HepG2 (cell line): ENCODE data around the gene TXNDC12. TPM values are rescaled to one million over a fixed set of nuclear protein-coding genes. Genes with fewer than 3 reads are reported as not detected.

Experiments
- FOXK2 ChIP-seq: fragments of 450-650 bp; IDR thresholded peaks from 2 replicates; pipeline ENCODE4 v1.6.1; 2016
- NR2F1 ChIP-seq, 2 experiments: fragments of 450-650 bp in 1 of 2; formaldehyde crosslinking in 1 of 2; IDR thresholded peaks; 2 replicates each; pipeline versions ENCODE4 v1.5.0 to v1.6.1; 2016 to 2020; ENCODE audit warnings: mild to moderate bottlenecking in 1 of 2, missing compliant biosample characterization in 1 of 2, missing genetic modification reagents in 1 of 2, moderate library complexity in 1 of 2
- POLR2AphosphoS2 ChIP-seq: IDR thresholded peaks from 2 replicates; pipeline ENCODE4 v1.6.1; 2011; ENCODE audit warnings: low read depth, low read length, improper control_type of control experiment
- SMARCE1 ChIP-seq: fragments of 450-650 bp; IDR thresholded peaks from 2 replicates; pipeline ENCODE4 v1.6.1; 2017; ENCODE audit warnings: borderline replicate concordance
- polyA plus RNA-seq, 8 experiments: library from polyadenylated mRNA; depleted of rRNA in 3 of 8; stranded (reverse) in 7 of 8; unstranded in 1 of 8; fragments of >200 nt; fragmentation: Illumina TruSeq in 4 of 8; extraction: Trizol in 4 of 8; gene quantifications; 2 replicates each; pipeline versions ENCODE4 v1.2.1 to v1.2.3, GENCODE V29; 2011 to 2016; ENCODE audit warnings: low read depth in 4 of 8, missing spikeins in 1 of 8, mixed read lengths in 1 of 8; ENCODE audit not compliant: insufficient read depth in 1 of 8
- total RNA-seq, 5 experiments: library from RNA; depleted of rRNA; stranded (reverse); fragments of >200 nt; fragmentation: Illumina TruSeq; extraction: Trizol; gene quantifications; 2 replicates each; pipeline ENCODE4 v1.2.3, GENCODE V29; 2016; ENCODE audit warnings: low read depth in 1 of 5
- TF ChIP-seq, protein P1 (sequence below): sonication (generic); formaldehyde crosslinking; IDR thresholded peaks from 2 replicates; pipeline ENCODE4 v1.9.0; 2021; ENCODE audit warnings: mild to moderate bottlenecking, missing genetic modification reagents
- TF ChIP-seq, protein P2 (sequence below), 2 experiments: sonication (generic) in 1 of 2; formaldehyde crosslinking in 1 of 2; IDR thresholded peaks; 2 replicates each; pipeline versions ENCODE4 v1.6.1 to v1.9.0; 2014 to 2022; ENCODE audit warnings: antibody characterized with exemption in 1 of 2, borderline replicate concordance in 1 of 2, inconsistent platforms in 1 of 2, low read depth in 1 of 2, missing genetic modification reagents in 1 of 2
- TF ChIP-seq, protein P3 (sequence below): sonication (generic); formaldehyde crosslinking; IDR thresholded peaks from 2 replicates; pipeline ENCODE4 v1.4.0; 2020; ENCODE audit warnings: missing genetic modification reagents, mild to moderate bottlenecking, borderline replicate concordance
- TF ChIP-seq, protein P4 (sequence below): sonication (generic); formaldehyde crosslinking; IDR thresholded peaks from 2 replicates; pipeline ENCODE4 v1.4.0; 2020; ENCODE audit warnings: mild to moderate bottlenecking, missing genetic modification reagents
- TF ChIP-seq, protein P5 (sequence below): sonication (generic); formaldehyde crosslinking; IDR thresholded peaks from 2 replicates; pipeline ENCODE4 v1.4.0; 2020; ENCODE audit warnings: missing genetic modification reagents

TXNDC12 gene
- total and polyA plus RNA-seq, 2 of the 13 experiments (the other 11 are each of a cell fraction or from before 2014, with no cell fraction given), result 65.6 to 67.2 TPM

DNA sequence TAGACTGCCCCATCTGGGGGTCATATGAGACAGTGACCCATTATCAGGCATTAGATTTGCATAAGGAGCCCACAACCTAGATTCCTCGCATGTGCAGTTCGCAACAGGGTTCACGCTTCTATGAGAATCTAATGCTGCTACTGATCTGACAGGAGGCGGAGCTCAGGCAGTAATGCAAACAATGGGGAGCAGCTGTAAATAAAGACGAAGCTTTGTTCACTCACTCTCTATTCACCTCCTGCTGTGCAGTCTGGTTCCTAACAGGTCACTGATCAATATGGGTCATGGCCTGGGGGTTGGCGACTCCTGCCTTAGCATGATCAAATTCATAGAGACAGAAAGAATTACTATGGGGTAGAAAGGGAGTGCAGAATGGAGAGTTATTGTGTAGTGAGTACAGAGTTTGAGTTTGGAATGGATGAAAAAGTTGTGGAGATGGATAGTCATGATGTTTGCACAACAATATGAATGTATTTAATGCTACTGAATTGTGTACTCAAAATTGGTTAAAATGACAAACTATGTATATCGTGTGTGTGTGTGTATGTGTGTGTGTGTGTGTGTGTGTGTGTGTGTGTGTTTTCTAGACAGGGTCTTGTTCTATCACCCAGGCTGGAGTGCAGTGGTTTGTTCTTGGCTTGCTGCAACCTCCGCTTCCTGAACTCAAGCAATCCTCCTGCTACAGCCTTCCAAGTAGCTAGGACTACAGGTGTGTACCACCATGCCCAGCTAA, 43.3 kb upstream of the TXNDC12 start (continued):
- TF ChIP-seq, protein P1, sequence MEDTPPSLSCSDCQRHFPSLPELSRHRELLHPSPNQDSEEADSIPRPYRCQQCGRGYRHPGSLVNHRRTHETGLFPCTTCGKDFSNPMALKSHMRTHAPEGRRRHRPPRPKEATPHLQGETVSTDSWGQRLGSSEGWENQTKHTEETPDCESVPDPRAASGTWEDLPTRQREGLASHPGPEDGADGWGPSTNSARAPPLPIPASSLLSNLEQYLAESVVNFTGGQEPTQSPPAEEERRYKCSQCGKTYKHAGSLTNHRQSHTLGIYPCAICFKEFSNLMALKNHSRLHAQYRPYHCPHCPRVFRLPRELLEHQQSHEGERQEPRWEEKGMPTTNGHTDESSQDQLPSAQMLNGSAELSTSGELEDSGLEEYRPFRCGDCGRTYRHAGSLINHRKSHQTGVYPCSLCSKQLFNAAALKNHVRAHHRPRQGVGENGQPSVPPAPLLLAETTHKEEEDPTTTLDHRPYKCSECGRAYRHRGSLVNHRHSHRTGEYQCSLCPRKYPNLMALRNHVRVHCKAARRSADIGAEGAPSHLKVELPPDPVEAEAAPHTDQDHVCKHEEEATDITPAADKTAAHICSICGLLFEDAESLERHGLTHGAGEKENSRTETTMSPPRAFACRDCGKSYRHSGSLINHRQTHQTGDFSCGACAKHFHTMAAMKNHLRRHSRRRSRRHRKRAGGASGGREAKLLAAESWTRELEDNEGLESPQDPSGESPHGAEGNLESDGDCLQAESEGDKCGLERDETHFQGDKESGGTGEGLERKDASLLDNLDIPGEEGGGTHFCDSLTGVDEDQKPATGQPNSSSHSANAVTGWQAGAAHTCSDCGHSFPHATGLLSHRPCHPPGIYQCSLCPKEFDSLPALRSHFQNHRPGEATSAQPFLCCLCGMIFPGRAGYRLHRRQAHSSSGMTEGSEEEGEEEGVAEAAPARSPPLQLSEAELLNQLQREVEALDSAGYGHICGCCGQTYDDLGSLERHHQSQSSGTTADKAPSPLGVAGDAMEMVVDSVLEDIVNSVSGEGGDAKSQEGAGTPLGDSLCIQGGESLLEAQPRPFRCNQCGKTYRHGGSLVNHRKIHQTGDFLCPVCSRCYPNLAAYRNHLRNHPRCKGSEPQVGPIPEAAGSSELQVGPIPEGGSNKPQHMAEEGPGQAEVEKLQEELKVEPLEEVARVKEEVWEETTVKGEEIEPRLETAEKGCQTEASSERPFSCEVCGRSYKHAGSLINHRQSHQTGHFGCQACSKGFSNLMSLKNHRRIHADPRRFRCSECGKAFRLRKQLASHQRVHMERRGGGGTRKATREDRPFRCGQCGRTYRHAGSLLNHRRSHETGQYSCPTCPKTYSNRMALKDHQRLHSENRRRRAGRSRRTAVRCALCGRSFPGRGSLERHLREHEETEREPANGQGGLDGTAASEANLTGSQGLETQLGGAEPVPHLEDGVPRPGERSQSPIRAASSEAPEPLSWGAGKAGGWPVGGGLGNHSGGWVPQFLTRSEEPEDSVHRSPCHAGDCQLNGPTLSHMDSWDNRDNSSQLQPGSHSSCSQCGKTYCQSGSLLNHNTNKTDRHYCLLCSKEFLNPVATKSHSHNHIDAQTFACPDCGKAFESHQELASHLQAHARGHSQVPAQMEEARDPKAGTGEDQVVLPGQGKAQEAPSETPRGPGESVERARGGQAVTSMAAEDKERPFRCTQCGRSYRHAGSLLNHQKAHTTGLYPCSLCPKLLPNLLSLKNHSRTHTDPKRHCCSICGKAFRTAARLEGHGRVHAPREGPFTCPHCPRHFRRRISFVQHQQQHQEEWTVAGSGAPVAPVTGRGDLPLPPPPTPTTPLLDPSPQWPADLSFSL (CRISPR knock-in tag), result no peak
- TF ChIP-seq POLR2AphosphoS2 (0 out of 2 replicates have a peak, but pooled peaks have one; percentile 53), FOXK2 (peak; percentile 35; the same call in 1 of the 2 replicates), NR2F1 (CRISPR knock-in tag; IDR thresholded peaks at IDR 0.05) (peak; percentile 92 to 93), SMARCE1 (no peak)
- TF ChIP-seq, protein P2, sequence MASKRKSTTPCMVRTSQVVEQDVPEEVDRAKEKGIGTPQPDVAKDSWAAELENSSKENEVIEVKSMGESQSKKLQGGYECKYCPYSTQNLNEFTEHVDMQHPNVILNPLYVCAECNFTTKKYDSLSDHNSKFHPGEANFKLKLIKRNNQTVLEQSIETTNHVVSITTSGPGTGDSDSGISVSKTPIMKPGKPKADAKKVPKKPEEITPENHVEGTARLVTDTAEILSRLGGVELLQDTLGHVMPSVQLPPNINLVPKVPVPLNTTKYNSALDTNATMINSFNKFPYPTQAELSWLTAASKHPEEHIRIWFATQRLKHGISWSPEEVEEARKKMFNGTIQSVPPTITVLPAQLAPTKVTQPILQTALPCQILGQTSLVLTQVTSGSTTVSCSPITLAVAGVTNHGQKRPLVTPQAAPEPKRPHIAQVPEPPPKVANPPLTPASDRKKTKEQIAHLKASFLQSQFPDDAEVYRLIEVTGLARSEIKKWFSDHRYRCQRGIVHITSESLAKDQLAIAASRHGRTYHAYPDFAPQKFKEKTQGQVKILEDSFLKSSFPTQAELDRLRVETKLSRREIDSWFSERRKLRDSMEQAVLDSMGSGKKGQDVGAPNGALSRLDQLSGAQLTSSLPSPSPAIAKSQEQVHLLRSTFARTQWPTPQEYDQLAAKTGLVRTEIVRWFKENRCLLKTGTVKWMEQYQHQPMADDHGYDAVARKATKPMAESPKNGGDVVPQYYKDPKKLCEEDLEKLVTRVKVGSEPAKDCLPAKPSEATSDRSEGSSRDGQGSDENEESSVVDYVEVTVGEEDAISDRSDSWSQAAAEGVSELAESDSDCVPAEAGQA (IDR thresholded peaks at IDR 0.05; ENCODE audit: low read depth), result no peak
- TF ChIP-seq, protein P2 (CRISPR knock-in tag; IDR thresholded peaks at IDR 0.05; ENCODE audit: borderline replicate concordance), result no peak
- TF ChIP-seq, protein P3, sequence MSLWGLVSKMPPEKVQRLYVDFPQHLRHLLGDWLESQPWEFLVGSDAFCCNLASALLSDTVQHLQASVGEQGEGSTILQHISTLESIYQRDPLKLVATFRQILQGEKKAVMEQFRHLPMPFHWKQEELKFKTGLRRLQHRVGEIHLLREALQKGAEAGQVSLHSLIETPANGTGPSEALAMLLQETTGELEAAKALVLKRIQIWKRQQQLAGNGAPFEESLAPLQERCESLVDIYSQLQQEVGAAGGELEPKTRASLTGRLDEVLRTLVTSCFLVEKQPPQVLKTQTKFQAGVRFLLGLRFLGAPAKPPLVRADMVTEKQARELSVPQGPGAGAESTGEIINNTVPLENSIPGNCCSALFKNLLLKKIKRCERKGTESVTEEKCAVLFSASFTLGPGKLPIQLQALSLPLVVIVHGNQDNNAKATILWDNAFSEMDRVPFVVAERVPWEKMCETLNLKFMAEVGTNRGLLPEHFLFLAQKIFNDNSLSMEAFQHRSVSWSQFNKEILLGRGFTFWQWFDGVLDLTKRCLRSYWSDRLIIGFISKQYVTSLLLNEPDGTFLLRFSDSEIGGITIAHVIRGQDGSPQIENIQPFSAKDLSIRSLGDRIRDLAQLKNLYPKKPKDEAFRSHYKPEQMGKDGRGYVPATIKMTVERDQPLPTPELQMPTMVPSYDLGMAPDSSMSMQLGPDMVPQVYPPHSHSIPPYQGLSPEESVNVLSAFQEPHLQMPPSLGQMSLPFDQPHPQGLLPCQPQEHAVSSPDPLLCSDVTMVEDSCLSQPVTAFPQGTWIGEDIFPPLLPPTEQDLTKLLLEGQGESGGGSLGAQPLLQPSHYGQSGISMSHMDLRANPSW, result no peak
- TF ChIP-seq, protein P4, sequence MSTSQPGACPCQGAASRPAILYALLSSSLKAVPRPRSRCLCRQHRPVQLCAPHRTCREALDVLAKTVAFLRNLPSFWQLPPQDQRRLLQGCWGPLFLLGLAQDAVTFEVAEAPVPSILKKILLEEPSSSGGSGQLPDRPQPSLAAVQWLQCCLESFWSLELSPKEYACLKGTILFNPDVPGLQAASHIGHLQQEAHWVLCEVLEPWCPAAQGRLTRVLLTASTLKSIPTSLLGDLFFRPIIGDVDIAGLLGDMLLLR, result no peak
- TF ChIP-seq, protein P5, sequence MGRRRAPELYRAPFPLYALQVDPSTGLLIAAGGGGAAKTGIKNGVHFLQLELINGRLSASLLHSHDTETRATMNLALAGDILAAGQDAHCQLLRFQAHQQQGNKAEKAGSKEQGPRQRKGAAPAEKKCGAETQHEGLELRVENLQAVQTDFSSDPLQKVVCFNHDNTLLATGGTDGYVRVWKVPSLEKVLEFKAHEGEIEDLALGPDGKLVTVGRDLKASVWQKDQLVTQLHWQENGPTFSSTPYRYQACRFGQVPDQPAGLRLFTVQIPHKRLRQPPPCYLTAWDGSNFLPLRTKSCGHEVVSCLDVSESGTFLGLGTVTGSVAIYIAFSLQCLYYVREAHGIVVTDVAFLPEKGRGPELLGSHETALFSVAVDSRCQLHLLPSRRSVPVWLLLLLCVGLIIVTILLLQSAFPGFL (CRISPR knock-in tag), result no peak
